ENCODE results near the gene C3orf62.

Gene C3orf62

DNA sequence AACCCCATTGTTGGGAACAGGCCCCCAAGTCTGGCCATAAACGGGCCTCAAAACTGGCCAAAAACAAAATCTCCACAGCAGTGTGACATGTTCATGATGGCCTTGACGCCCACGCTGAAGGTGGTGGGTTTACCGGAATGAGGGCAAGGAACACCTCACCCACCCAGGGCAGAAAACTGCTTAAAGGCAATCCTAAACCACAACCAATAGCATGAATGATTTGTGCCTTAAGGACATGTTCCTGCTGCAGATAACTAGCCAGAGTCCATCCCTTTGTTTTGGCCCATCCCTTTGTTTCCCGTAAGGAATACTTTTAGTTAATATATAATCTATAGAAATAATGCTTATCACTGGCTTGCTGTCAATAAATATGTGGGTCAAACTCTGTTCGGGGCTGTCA lies 57.9 kb downstream of the C3orf62 start:
- TF ChIP-seq Cebpa-rat (IDR thresholded peaks at IDR 0.05) = no peak
- no peak overlapping the region for H3K27ac ChIP-seq

More for the DNA sequence above, 57.9 kb downstream of the C3orf62 start:
- Histone ChIP-seq H3K4me2 (no peak overlapping the region), H3K9me3 (peaks cover 61% of the 10 kb centered on the region), H3K4me1 (no peaks in the 10 kb centered on the region), H3K4me3 (no peak overlapping the region), H4K20me1 (no peaks in the 10 kb centered on the region), H3K27me3 (no peaks in the 10 kb centered on the region), H3K36me3 (no peaks in the 10 kb centered on the region), H3K9ac (no peak overlapping the region)
